DMS153 treated with DMSO at 0.1 percent for 48 hours (cell line): Measurements from ENCODE around the gene ANP32E.
"Not testable (repeated sequence)": the region's sequence is repeated elsewhere in the genome, so short reads cannot be mapped to it uniquely, and the experiment has no call there.

Experiments used
- DNase-seq: peaks from one replicate; lab custom pipeline; 2025; ENCODE audit not compliant: unreplicated experiment; lab: John Stamatoyannopoulos, UW

The ANP32E gene

DNA sequence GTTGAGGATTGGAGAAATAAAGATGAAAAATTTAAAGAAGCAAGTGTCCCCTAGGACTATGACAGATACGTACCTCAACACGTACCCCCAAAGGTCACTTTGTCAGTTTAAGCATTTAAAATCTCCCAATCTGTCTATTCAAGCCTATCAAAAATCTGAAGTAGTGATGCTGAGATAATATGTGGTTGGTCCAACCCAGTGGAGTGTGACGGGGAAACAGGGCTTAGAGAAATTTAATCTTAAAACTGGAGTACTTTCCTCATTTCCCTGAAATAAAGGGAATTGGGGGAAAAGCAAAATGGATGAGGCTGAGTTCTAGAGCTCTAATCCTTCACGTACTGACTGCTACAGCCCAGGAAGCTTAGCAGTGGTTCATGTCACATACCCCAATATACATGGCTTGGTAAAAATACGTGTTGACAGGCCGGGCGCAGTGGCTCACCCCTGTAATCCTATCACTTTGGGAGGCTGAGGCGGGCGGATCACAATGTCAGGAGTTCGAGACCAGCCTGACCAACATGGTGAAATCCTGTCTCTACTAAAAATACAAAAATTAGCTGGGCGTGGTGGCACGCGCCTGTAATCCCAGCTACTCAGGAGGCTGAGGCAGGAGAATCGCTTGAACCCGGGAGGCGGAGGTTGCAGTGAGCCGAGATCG lies 21.7 kb downstream of the ANP32E start:
- DNase-seq, result not testable (repeated sequence)

DNA sequence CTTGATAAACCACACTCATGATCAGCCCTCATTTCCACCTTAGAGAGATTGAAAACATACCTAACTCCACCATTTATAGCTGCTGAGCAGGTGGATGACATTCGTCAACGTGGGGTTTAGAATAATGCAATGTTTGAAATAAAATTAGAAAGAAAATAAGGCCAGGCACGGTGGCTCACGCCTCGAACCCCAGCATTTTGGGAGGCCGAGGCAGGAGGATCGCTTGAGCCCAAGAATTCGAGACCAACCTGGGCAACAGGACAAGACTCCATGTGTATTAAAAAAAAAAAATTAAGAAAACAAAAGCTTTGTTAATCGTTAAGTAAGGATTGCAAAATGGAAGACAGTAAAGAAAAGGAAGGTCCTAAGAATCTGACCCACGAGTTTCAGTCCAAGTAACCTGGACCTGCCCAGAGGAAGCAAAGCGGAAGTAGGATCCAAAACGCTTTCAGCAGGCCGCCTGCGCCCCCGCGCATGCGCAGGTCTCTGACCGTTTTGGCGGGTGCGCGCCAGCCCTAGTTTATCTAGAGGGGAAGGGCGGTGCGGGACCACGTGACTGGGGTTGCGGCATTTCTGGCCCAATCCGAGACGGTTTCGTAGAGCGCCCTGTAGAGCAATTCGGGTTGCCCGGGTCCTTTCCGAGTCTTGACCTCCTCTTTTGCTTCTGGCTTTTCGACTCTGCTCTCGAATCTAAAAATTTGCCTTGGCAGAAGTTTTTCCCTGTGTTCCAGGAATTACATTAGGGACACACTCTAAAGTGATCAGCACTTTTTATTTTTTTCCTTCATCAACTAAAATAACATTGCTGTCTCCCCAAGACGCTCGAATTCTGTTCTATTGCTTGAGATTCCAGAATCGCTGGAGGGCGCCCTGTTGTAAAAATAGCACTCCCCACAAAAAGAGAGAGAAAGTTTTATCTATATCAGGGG lies 22.5 kb downstream of the ANP32E start:
- DNase-seq, result peak; percentile 81

DNA sequence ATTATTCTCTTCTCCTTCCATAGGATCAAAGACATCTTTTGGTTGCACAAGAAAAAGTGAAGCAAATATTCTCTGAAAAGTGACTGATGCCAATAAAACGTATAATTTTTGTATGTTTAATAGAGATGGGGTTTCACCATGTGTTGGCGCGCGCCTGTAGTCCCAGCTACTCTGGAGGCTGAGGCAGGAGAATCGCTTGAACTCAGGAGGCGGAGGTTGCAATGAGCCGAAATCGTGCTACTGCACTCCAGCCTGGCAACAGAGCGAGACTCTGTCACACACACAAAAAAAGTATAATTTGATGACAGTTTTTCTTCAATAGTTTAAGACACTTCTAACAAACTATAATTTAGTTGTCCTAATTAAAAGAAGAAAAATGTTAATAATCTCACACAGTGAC lies 23.8 kb downstream of the ANP32E start:
- no peak for DNase-seq

DNA sequence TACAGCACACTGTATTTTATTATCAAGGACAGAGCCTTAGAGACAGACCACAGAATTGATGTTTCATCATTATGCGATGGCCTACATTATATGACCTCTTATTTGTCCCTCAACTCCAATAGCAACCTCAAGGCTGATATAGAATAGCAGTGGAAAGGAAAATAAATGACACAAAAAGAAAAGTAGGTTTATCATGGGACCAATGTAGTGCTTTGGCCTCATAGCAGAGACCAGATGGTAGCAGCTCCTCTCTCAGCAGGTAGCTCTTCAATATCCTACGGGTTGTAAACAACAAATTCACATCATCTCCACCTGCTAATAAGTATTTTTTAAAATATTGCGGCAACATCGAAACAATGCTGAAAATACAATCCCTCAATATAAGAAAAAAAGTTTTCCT lies 25.2 kb downstream of the ANP32E start:
- no peak for DNase-seq

DNA sequence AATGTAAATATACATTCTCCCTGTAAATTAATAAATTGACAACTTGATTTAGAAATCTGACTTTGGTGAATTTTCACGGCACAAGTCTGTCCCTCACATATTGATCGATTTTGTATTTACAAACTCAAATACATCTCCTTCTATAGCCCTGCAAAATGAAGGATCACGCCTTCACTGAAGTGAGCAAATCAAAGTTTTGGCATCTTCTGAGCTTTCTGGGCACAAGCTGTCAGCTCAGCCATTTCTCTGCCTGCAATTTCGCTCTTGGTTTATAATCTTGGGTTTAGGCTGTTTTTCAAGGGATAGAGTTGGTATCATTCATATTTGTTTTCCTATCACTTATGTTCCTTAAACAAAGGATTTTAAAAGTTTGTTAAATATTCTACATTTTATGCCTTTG lies 25.8 kb downstream of the ANP32E start:
- no peak for DNase-seq

DNA sequence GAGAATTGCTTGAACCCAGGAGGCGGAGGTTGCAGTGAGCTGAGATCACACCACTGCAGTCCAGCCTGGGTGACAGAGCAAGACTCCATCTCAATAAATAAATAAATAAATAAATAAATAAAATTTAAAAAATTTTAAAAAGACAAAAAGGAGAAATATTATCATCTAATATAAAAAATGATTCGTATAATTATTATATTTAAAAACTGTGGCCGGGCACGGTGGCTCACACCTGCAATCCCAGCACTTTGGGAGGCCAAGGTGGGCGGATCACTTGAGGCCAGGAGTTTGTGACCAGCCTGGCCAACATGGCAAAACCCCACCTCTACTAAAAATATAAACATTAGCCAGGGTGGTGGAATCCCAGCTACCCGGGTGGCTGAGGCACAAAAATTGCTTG lies 27.5 kb downstream of the ANP32E start:
- not testable (repeated sequence) for DNase-seq

DNA sequence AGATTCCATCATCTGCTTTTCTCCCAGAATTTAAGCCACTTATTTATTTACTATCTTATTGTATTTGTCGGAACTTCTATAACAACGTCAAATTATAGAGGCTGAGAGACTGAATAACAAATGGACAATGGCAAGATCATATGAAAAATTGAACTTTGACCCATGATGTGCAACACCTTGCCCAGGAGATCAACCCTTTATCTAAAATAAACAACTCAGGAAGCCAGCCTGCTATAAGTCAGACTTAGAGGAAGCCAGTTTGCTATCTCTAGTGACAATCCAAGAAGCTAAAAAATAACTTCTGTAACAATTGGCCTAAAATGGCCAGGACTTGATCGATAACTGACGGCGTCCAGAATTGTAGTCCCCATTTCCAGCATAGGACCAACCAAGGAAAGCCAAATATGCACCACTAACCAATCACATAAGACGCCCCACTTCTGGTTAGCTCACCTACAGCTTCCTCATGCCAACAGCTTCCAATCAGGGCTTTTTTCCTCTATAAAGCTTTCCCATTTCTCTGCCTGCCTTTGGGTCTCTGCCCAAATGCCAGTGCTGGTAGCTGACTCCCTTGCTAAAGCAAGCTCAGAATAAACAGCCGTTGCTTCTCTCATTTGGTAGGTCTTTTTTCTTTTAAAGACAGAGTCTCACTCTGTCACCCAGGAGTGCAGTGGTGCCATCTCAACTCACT lies 28.5 kb downstream of the ANP32E start:
- no peak for DNase-seq

DNA sequence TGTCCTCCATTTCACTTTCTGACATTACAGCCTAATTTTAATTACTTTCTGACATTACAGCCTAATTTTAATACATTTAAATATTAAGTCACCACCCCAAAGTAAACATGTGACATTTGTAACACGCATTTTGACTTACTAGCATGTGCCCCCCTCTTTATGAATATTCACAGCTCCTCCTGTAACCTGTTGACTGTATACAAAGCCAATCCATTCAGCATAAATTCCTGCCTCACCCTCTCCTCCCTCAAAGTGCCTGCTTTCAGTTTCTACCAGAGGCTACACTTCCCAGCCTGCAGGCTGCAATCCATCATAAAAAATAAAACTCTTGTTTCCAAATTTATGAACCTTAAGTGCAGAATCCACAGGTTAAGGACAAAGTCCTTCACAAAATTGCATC lies 39.5 kb downstream of the ANP32E start:
- no peak for DNase-seq

DNA sequence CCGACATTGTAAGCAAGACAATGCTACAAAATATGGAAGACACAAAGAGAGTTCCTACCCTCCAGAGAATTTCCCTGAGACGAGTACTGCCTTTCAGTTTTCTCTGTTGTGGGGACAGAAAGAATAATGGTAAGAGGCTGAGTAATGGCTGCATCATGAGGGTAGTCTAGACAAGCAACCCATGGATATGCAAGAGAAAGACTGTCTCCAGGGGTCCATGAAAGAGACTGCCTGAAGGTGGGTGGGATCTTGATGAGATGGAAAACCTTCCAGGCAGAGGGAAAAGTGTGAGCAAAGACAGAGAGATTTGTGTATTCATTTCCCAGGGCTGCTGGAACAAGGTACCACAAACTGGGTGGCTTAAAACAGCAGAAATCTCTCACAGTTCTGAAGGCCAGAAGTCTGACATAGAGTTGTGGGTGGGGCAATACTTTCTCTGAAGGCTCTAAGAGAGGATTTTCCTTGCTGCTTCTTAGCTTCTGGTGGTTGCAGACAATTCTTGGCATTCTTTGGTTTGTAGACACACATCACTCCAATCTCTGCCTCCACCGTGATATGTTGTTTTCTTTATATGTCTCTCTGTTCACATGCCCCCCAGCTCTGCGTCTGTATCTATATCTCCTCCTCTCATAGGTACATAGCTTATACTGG lies 41.4 kb downstream of the ANP32E start:
- no peak for DNase-seq

DNA sequence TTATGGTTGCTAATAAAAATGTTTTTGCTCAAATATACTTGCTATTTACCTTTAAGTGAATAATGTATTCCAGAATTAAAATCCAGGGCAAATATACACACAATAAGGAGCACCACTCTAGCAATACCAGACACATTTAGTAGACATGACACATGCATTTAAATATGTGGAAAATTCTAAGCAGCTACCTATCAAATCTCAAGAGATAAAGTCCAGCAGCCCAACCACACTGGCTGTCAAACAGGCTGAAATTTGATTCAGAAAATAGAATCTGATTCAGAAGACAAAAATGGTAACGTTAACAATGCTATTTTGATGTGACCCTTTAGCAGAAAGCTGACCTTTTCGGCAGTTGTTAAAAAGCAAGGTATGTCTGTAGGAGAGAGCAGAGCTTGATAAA lies 43.9 kb downstream of the ANP32E start:
- DNase-seq, result no peak

DNA sequence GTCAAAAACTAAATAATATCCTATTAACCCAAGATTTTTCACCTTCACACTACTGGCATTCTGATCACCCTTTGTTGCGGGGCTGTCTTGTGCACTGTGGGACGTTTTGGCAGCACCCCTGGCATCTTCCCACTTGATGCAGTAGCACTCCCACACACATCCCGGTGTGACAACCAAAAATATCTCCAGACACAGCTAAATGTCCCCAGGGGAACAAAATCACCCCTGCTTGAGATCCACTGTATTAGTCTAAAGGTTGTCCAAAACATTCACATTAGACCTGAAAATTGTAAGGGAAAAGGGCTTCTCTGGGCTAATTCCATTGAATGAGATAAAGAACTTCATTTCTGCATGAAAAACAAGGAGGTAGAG lies 48.4 kb downstream of the ANP32E start:
- no peak for DNase-seq

DNA sequence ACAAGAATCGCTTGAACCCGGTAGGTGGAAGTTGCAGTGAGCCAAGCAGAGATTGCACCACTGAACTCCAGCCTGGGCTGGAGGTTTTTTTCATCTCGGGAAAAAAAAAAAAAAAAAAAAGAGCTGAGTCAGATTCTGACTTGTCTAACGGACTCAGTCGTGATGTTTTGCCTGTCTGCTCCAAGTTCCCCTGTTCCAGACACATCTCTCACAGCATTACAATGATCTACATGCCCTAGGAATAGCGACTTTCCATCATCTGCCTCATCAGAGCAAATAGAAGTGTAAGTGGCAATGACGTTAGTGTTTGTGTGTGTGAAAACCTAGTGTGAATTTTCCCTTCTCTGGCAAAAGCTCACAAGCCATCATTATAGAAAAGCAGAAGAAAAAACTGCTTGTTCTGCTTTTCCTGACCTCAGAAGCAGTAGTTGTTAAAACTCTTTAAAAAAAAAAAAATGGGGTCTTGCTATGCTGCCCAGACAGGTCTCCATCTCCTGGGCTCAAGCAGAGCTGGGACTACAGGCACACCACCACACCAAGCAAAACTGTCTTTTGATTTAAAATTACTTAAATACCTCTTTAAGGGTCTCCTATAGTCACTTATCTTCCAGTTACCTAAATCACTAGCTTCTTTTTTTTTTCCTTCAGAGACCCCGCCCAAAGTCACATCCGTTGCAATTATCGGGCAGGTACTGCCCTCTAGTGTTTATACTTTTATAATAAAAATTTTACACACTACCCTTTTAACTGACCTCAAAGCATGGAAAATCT lies 48.9 kb downstream of the ANP32E start:
- peak; percentile 62 for DNase-seq

DNA sequence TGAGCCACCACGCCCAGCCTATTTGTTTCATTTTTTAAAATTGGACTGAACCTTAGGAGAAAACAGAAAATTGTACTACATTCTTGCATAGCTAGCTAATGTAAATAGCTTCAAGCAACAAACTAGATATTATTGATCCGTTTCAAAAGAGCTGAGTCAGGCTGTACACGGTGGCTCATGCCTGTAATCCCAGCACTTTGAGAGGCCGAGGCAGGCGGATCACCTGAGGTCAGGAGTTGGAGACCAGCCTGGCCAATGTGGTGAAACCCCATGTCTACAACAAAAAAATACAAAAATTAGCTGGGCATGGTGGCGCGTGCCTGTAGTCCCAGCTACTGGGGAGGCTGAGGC lies 49.5 kb downstream of the ANP32E start:
- DNase-seq, result not testable (repeated sequence)

DNA sequence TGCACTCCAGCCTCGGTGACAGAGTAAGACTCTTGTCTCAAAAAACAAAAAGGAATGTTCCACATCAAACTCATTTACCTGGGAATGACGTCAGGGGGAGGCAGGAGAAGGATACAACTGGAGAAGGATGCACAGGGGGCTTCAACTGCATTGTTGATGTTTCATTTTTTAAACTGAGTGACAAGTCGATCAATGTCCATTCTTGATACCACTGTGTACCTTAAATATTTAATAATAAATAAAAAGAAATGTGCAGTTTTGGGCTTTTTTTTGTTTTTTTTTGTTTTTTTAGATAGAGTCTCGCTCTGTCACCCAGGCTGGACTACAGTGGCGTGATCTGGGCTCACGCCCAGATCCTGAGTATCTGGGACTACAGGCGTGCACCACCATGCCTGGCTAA lies 50.4 kb downstream of the ANP32E start:
- no peak for DNase-seq

DNA sequence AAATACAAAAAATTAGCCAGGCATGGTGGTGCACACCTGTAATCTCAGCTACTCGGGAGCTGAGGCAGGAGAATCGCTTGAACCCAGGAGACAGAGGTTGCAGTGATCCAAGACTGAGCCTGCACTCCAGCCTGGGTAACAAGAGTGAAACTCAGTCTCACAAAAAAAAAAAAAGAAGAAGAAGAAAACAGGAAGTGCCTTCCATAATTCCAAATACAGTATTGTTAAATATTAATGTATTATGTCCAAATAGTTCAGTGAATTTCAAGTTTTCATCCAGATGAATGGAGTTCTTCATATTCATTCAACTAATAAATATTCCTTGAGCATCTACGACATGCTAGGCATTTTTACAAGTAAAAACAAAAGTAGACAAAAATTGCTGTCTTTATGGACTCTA lies 52.9 kb downstream of the ANP32E start:
- no peak for DNase-seq

DNA sequence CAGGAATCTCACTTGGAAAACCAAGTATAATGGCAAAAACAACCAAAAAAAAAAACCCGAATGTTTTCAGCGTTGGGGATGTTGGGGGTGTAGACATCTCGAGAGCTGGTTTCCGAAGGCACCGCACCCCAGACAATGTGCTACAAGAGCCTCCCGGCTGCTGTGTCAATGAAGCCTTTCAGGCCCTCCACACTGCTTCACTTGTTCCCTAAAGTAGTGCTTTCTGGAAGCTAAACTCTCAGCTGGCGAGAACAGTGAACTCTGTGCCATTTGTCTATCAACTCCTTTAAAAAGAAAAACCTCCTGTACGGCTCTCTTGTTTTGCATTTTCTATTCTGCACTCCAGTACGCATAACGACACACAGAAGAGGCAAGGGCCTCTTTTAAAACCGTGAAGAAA lies 53.7 kb downstream of the ANP32E start:
- DNase-seq, result no peak

DNA sequence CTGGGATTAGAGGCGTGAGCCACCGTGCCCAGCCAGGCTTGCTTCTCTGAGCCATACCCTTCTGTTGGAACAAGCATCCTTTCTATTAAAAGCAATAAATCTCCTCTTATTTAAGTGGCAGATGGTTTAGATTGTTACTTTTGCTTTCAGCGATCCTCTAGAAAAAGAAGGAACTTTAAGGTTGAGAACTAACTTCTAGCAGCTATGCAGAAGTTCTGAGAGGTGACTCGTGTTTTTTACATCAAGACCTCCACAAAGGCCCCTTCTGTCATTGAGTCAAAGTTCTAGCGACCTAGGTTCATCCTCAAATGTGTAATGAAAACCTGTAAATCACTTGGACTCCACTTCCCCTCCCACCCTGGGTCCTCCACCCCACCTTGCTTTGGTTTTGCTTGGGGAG lies 55.4 kb downstream of the ANP32E start:
- DNase-seq, result no peak

DNA sequence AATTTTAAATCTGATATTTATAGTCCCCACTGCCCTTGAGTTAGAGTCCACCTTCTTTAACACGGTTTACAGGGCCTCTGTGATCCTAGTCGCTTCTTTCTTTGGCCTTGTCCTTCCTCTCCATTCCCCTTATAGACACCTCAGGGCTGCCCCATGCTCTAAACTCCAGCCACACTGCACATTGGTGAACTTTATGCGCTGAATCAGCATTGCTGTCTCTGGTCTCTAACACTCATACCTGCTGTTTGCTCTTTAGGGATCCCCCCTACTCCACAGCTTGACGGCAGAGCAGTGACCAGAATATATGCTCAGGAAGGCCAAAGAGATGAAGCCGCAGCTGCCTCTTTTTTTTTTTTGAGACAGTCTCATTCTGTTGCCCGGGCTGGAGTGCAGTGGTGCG lies 56.0 kb downstream of the ANP32E start:
- DNase-seq, result no peak

DNA sequence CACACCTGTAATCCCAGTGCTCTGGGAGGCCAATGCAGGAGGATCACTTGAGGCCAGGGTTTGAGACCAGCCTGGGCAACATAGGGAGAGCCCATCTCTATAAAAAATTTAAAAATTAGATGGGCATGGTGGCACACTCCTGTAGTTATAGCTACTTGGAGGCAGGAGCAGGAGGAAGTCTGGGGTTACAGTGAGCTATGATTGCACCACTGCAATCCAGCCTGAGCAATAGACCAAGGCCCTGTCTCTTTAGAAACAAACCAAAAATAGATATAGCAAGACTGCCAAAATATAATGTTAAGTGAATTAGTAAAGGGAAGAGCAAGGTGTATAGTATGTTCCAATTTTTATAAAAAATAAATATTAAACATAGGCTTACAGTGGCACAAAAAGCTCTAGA lies 57.4 kb downstream of the ANP32E start:
- no peak for DNase-seq

DNA sequence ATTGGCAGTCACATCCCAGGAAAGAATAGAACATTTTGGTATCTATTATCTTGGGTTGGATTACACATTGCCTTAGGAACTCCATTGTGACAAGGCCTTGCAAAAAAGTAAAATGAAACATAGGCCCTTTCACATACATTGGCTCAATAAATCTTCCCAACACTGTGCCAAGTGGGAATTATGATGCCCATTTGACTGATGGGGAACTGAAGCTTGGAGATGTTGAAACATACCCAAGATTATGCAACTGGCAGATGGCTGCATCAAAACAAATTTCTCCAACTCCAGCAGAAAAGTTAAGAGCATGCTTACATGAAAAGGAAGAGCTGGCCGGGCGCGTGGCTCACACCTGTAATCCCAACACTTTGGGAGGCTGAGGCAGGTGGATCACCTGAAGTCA lies 59.3 kb downstream of the ANP32E start:
- no peak for DNase-seq

DNA sequence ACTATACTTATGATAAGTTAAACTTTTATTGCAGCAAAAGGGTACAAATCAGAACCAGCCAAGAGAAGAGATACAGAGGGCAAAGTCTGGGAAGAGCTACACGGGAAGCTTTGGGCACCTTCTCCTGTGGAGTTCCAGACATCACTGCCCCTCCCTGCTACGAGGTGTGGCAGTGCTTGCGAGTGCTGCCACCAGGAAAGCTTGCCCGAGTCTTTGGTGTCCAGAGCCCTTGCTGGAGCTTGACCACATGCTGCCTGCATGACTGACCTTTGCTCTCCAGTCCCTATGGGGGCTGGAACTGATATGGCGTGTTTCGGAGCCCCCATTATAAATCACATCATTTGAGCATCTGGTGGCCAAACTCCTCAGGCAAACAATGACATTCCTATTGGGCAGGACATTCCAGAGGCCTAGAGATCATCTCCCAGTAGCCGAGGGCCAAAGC lies 62.7 kb downstream of the ANP32E start:
- no peak for DNase-seq
